Transverse colon (tissue), 4 donors: Measurements from ENCODE around the gene UMOD.

Experiments
- POLR2A ChIP-seq: fragments of 450-650 bp; IDR thresholded peaks from one replicate; pipeline ENCODE4 v1.6.1; 2016; ENCODE audit warnings: antibody characterized with exemption, mild to moderate bottlenecking, moderate library complexity
- POLR2AphosphoS5 ChIP-seq, 3 donors: sonication (generic); formaldehyde crosslinking; IDR thresholded peaks; one replicate each; pipeline ENCODE4 v1.6.1; 2016; ENCODE audit warnings: antibody characterized with exemption in 3 of 3
- TF ChIP-seq, protein P1 (sequence below), 5 experiments: fragments of 200-600 bp in 3 of 5; fragments of 450-650 bp in 2 of 5; sonication (generic) in 3 of 5; IDR thresholded peaks; 1 replicate in 2 of 5; 2 replicates in 3 of 5; pipeline ENCODE4 v1.5.1; 2016 to 2017; ENCODE audit warnings: antibody characterized with exemption in 5 of 5, inconsistent platforms in 3 of 5, mild to moderate bottlenecking in 2 of 5, moderate library complexity in 1 of 5

DNA sequence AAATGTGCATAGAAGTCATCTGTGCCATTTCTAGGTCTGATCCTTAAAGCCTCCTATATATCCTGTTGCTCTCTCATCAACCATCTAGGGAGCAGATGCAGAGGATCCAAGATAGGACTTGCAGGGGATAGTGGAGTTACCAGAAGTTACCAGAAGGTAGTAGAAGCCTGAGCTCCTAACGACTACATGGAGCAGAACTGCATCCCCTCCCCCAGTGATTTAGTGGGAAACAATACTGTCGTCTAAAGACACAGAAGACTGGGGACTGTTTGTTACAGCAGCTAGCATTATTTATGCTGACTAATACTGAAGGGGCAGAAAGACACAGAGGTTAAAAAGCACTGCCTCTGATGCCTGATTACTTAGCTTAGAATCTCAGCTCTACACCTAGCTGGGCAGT lies 41.0 kb downstream of the UMOD start:
- TF ChIP-seq, protein P1, sequence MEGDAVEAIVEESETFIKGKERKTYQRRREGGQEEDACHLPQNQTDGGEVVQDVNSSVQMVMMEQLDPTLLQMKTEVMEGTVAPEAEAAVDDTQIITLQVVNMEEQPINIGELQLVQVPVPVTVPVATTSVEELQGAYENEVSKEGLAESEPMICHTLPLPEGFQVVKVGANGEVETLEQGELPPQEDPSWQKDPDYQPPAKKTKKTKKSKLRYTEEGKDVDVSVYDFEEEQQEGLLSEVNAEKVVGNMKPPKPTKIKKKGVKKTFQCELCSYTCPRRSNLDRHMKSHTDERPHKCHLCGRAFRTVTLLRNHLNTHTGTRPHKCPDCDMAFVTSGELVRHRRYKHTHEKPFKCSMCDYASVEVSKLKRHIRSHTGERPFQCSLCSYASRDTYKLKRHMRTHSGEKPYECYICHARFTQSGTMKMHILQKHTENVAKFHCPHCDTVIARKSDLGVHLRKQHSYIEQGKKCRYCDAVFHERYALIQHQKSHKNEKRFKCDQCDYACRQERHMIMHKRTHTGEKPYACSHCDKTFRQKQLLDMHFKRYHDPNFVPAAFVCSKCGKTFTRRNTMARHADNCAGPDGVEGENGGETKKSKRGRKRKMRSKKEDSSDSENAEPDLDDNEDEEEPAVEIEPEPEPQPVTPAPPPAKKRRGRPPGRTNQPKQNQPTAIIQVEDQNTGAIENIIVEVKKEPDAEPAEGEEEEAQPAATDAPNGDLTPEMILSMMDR (IDR thresholded peaks at IDR 0.05), result no peak
- TF ChIP-seq POLR2A (no peak), POLR2AphosphoS5 (IDR thresholded peaks at IDR 0.05) (no peak)
